PC-9 (cell line): Measurements from ENCODE around the gene ZFP62.

Experiments
- CTCF ChIP-seq: fragments of 200-600 bp; sonication (generic); conservative IDR thresholded peaks from 2 replicates; pipeline ENCODE4 v1.6.1; 2017; ENCODE audit warnings: mixed run types, antibody characterized with exemption, mild to moderate bottlenecking, moderate library complexity
- EZH2 ChIP-seq: fragments of 200-600 bp; sonication (generic); IDR thresholded peaks from 2 replicates; pipeline ENCODE4 v1.8.0; 2017; ENCODE audit warnings: antibody characterized with exemption, low read depth

- TF ChIP-seq EZH2 = no peak
- TF ChIP-seq CTCF = no peak
Observed at GRCh38 chr5:180908400-180908799, 47.3 kb upstream of the ZFP62 start.
